NCI-H1694 (cell line): Measurements from ENCODE around the gene SLC36A3.
"Not testable (repeated sequence)": the region's sequence is repeated elsewhere in the genome, so short reads cannot be mapped to it uniquely, and the experiment has no call there.

Experiments
- DNase-seq: peaks from one replicate; lab custom pipeline; 2025; lab: John Stamatoyannopoulos, UW

SLC36A3 gene

GRCh38 chr5:151303666-151304065, at the start of gene SLC36A3:
Gene SLC36A3, minus strand, starts transcription at chr5:151303766. Its CDS starts 412 bp downstream, at chr5:151303354.
- DNase-seq = no peak

- no peak for DNase-seq
Measured at GRCh38 chr5:151351671-151352070, 48.1 kb upstream of the SLC36A3 start.

- DNase-seq = no peak
Measured at GRCh38 chr5:151348789-151349188, 45.2 kb upstream of the SLC36A3 start.

GRCh38 chr5:151347369-151347768, 43.8 kb upstream of the SLC36A3 start, which contains the start of gene SLC36A2:
Gene SLC36A2, minus strand, starts transcription at chr5:151347559. Its CDS starts 99 bp downstream, at chr5:151347460.
- DNase-seq = no peak

GRCh38 chr5:151345808-151346478, 42.4 kb upstream of the SLC36A3 start:
- no peak for DNase-seq

- DNase-seq = no peak
Measured at GRCh38 chr5:151345187-151345807, 41.7 kb upstream of the SLC36A3 start.

GRCh38 chr5:151344088-151344487, 40.5 kb upstream of the SLC36A3 start:
- DNase-seq = no peak

GRCh38 chr5:151340004-151340403, 36.4 kb upstream of the SLC36A3 start:
- DNase-seq = no peak

- no peak for DNase-seq
Measured at GRCh38 chr5:151338734-151339133, 35.2 kb upstream of the SLC36A3 start.

- no peak for DNase-seq
Measured at GRCh38 chr5:151332857-151333256, 29.3 kb upstream of the SLC36A3 start.

- no peak for DNase-seq
Measured at GRCh38 chr5:151328734-151329133, 25.2 kb upstream of the SLC36A3 start.

GRCh38 chr5:151327585-151327984, 24.0 kb upstream of the SLC36A3 start:
- no peak for DNase-seq

- no peak for DNase-seq
Measured at GRCh38 chr5:151326266-151326665, 22.7 kb upstream of the SLC36A3 start.

- DNase-seq = no peak
Measured at GRCh38 chr5:151320481-151320880, 16.9 kb upstream of the SLC36A3 start.

- no peak for DNase-seq
Measured at GRCh38 chr5:151318850-151319732, 15.5 kb upstream of the SLC36A3 start.

GRCh38 chr5:151317871-151318270, 14.3 kb upstream of the SLC36A3 start:
- no peak for DNase-seq

- DNase-seq = peak; percentile 29
Measured at GRCh38 chr5:151315998-151316597, 12.5 kb upstream of the SLC36A3 start.

GRCh38 chr5:151313357-151313756, 9.8 kb upstream of the SLC36A3 start:
- DNase-seq = no peak

GRCh38 chr5:151312756-151313324, 9.3 kb upstream of the SLC36A3 start:
- no peak for DNase-seq

- DNase-seq = no peak
Measured at GRCh38 chr5:151310932-151311331, 7.4 kb upstream of the SLC36A3 start.

GRCh38 chr5:151309821-151310220, 6.3 kb upstream of the SLC36A3 start:
- DNase-seq = not testable (repeated sequence)

- not testable (repeated sequence) for DNase-seq
Measured at GRCh38 chr5:151309266-151309665, 5.7 kb upstream of the SLC36A3 start.
